HEK293T (cell line): ENCODE measurements around the gene PRAMEF8.
"Not testable (repeated sequence)": the region's sequence is repeated elsewhere in the genome, so short reads cannot be mapped to it uniquely, and the experiment has no call there.

ENCODE experiments used
- BHLHE40 ChIP-seq: fragments of 450-650 bp; IDR thresholded peaks from 2 replicates; pipeline ENCODE4 v1.6.1; 2016; ENCODE audit warnings: mild to moderate bottlenecking, moderate library complexity, borderline replicate concordance
- SP1 ChIP-seq: fragments of 450-650 bp; IDR thresholded peaks from 2 replicates; pipeline ENCODE4 v1.6.1; 2017

DNA sequence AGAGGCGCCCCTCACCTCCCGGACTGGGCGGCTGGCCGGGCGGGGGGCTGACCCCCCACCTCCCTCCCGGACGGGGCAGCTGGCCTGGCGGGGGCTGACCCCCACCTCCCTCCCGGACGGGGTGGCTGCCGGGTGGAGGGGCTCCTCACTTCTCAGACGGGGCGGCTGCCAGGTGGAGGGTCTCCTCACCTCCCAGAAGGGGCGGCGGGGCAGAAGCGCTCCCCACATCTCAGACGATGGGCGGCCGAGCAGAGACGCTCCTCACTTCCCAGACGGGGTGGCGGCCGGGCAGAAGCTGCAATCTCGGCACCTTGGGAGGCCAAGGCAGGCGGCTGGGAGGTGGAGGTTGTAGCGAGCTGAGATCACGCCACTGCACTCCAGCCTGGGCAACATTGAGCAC is 13.8 kb upstream of the PRAMEF8 start:
- TF ChIP-seq SP1, BHLHE40: not testable (repeated sequence)
